B cell (primary cell): ENCODE measurements around the gene DPP9. TPM values are rescaled to one million over a fixed set of nuclear protein-coding genes. Genes with fewer than 3 reads are reported as not detected.

Source experiments
- ATAC-seq: fragments of 200-7000 bp; cut with Tn5 transposase; one replicate; pipeline ENCODE4 v1.10.0; 2021; ENCODE audit warnings: low read depth, mild to moderate bottlenecking, moderate number of reproducible peaks, moderate library complexity
- CTCF ChIA-PET: fragments of 350-600 bp; sonication (Branson Sonifier 250); formaldehyde crosslinking; loops from one replicate; lab custom pipeline; 2021; ENCODE audit warnings: antibody characterized with exemption, inconsistent platforms; lab: Charles Lee
- POLR2A ChIA-PET: fragments of 350-600 bp; sonication (Branson Sonifier 250); formaldehyde crosslinking; loops from one replicate; lab custom pipeline; 2021; ENCODE audit warnings: antibody characterized with exemption; lab: Charles Lee
- DNase-seq: peaks from one replicate; pipeline ENCODE4 v3.0.0; 2013
- H2AFZ ChIP-seq: 2 replicates; pipeline ENCODE4 v1.6.1; 2012; ENCODE audit warnings: mild to moderate bottlenecking, low read depth, low read length; ENCODE audit not compliant: insufficient read depth, poor library complexity, severe bottlenecking
- H3K27ac ChIP-seq, 2 donors: 1 replicate in 1 of 2; 2 replicates in 1 of 2; pipeline ENCODE4 v1.5.1; 2012 to 2013; ENCODE audit warnings: low read length in 2 of 2, mild to moderate bottlenecking in 2 of 2, moderate library complexity in 1 of 2
- H3K27me3 ChIP-seq, 4 experiments: fragments of 200-600 bp in 1 of 4; sonication (generic) in 1 of 4; replicated peaks in 1 of 4; 1 replicate in 2 of 4; 2 replicates in 2 of 4; pipeline versions ENCODE4 v1.6.1 to v1.7.0; 2013 to 2016; ENCODE audit warnings: low read length in 3 of 4, mild to moderate bottlenecking in 2 of 4, mixed read lengths in 1 of 4, moderate library complexity in 1 of 4; ENCODE audit not compliant: insufficient read depth in 4 of 4, control insufficient read depth in 3 of 4; ENCODE audit errors: control extremely low read depth in 1 of 4
- H3K36me3 ChIP-seq, 2 experiments: replicated peaks in 1 of 2; 1 replicate in 1 of 2; 2 replicates in 1 of 2; pipeline versions ENCODE4 v1.6.1 to v1.7.1; 2013; ENCODE audit warnings: low read length in 1 of 2; ENCODE audit not compliant: insufficient read depth in 2 of 2, control insufficient read depth in 1 of 2; ENCODE audit errors: control extremely low read depth in 1 of 2, extremely low read depth in 1 of 2
- H3K4me1 ChIP-seq, 2 donors: fragments of 200-600 bp in 1 of 2; sonication (generic) in 1 of 2; 1 replicate in 1 of 2; 2 replicates in 1 of 2; pipeline versions ENCODE4 v1.5.1 to v1.6.1; 2013 to 2017; ENCODE audit warnings: low read length in 2 of 2; ENCODE audit not compliant: control insufficient read depth in 2 of 2, insufficient read depth in 2 of 2
- H3K4me2 ChIP-seq: replicated peaks from 2 replicates; pipeline ENCODE3; 2012; ENCODE audit warnings: mild to moderate bottlenecking, low read depth, low read length; ENCODE audit not compliant: poor library complexity, severe bottlenecking
- H3K4me3 ChIP-seq, 5 experiments: fragments of 200-600 bp in 1 of 5; sonication (generic) in 1 of 5; 1 replicate in 3 of 5; 2 replicates in 2 of 5; pipeline versions ENCODE4 v1.5.1 to v1.7.0; 2011 to 2016; ENCODE audit warnings: low read length in 4 of 5, mild to moderate bottlenecking in 4 of 5, low read depth in 2 of 5, control low read depth in 1 of 5, moderate library complexity in 1 of 5; ENCODE audit not compliant: insufficient read depth in 1 of 5; ENCODE audit errors: control extremely low read depth in 1 of 5, extremely low read depth in 1 of 5
- H3K79me2 ChIP-seq: fragments of 200-600 bp; sonication (generic); one replicate; pipeline ENCODE4 v1.6.0; 2016; ENCODE audit warnings: low read length; ENCODE audit not compliant: control insufficient read depth, insufficient read depth
- H3K9ac ChIP-seq: fragments of 200-600 bp; sonication (generic); 2 replicates; pipeline ENCODE4 v1.6.1; 2017; ENCODE audit warnings: mild to moderate bottlenecking, low read length, moderate library complexity
- H3K9me3 ChIP-seq, 3 donors: one replicate each; pipeline versions ENCODE4 v1.6.1 to v1.7.1; 2013; ENCODE audit warnings: low read length in 2 of 3; ENCODE audit not compliant: control insufficient read depth in 2 of 3, insufficient read depth in 1 of 3; ENCODE audit errors: control extremely low read depth in 1 of 3
- H4K20me1 ChIP-seq: 2 replicates; pipeline ENCODE4 v1.6.0; 2012; ENCODE audit warnings: mild to moderate bottlenecking, low read length; ENCODE audit not compliant: insufficient read depth, control insufficient read depth, poor library complexity, severe bottlenecking
- H3K27ac Mint-ChIP-seq: one replicate; pipeline ENCODE4 v1.8.0; 2021; ENCODE audit warnings: mixed read lengths
- H3K27me3 Mint-ChIP-seq: one replicate; pipeline ENCODE4 v1.8.0; 2021; ENCODE audit warnings: mixed read lengths
- H3K4me1 Mint-ChIP-seq: one replicate; pipeline ENCODE4 v1.8.0; 2021; ENCODE audit warnings: mixed read lengths
- H3K4me3 Mint-ChIP-seq: one replicate; pipeline ENCODE4 v1.8.0; 2021; ENCODE audit warnings: mixed read lengths
- H3K9me3 Mint-ChIP-seq: one replicate; pipeline ENCODE4 v1.8.0; 2022; ENCODE audit warnings: mixed read lengths; ENCODE audit not compliant: insufficient read depth
- EZH2 ChIP-seq: IDR thresholded peaks from 2 replicates; pipeline ENCODE4 v1.6.1; 2012; ENCODE audit warnings: borderline replicate concordance, low read depth, mild to moderate bottlenecking, moderate library complexity, low read length; ENCODE audit not compliant: insufficient read depth, poor library complexity, severe bottlenecking
- WGBS: methylation state at CpG from one replicate; pipeline ENCODE4 v1.1.5; 2013; ENCODE audit warnings: missing lambda C conversion rate; ENCODE audit not compliant: insufficient coverage; 5-methylcytosine and 5-hydroxymethylcytosine counted together
- intact Hi-C: fragments of 100-400 bp; cut with micrococcal nuclease; formaldehyde crosslinking; loops from one replicate; pipeline ENCODE4 v1.10.0; 2022
- polyA plus RNA-seq: library from polyadenylated mRNA; depleted of rRNA; stranded (reverse); fragments of >200 nt; gene quantifications from 2 replicates; pipeline ENCODE4 v1.2.3, GENCODE V29; 2012
- total RNA-seq, 2 donors: library from RNA; stranded (reverse); fragments of 120-200 nt in 1 of 2; gene quantifications; 1 replicate in 1 of 2; 2 replicates in 1 of 2; pipeline versions ENCODE4 v1.2.3 to v1.2.4, GENCODE V29; 2013 to 2022
- TF ChIP-seq, protein P1 (sequence below): fragments of 200-600 bp; IDR thresholded peaks from one replicate; pipeline ENCODE4 v1.8.0; 2022; ENCODE audit warnings: antibody characterized with exemption, mild to moderate bottlenecking

The DPP9 gene
- total and polyA plus RNA-seq, 2 donors (not counting 1 experiment from before 2014, with no cell fraction given), result 47.3 to 109 TPM

DNA sequence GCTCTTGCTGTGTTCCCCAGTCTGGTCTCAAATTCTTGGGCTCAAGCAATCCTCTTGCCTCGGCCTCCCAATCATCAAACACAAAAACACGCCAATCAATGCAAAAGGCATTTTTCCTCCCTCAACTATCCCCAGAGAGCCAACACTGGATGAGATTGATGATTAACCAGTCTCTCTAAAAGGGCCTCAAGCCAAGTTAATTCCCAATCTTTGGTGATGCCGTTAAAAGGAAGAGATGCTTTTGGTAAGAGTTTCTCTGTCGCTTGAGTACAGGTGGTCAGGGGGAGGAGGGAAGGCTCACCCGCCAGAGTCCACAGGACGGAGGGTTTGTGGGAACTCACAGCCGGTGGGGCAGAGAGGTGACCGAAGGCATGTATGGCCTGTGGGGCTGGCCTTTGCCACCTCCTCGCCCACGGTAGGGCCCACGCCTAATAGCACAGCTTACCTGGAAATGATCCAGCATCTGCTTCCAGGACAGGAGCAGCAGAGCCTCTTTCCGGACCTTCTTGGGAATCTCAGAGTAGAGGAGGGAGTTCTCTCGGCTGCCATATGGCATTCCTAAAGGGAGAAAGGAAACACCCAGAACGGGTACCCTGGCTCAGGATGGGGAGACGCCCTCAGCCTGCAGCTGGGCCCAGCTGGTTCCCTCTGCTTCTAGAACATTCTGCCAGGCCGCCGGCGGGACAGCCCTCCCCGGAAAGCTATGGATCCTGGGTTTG is 18.1 kb downstream of the DPP9 start:
- Histone ChIP-seq H3K79me2 (peaks cover 2% of the 10 kb centered on the region), H3K4me3 (no peak overlapping the region), H3K27ac (no peak overlapping the region), H3K4me2 (no peak overlapping the region), H2AFZ (no peak overlapping the region), H3K36me3 (peaks cover 13 to 53% of the 10 kb centered on the region in 2 experiments), H3K27me3 (no peaks in the 10 kb centered on the region), H3K9ac (no peak overlapping the region), H4K20me1 (peaks cover 11% of the 10 kb centered on the region), H3K4me1 (no peaks in the 10 kb centered on the region), H3K9me3 (no peaks in the 10 kb centered on the region)
- ChIA-PET POLR2A (no interaction called here), CTCF (no interaction called here)
- Mint-ChIP-seq H3K4me3 (no peak overlapping the region), H3K27me3 (no peaks in the 10 kb centered on the region), H3K27ac (no peak overlapping the region), H3K9me3 (no peaks in the 10 kb centered on the region), H3K4me1 (no peaks in the 10 kb centered on the region)
- ATAC-seq (no peak), DNase-seq (no peak)
- intact Hi-C loops, result no loop called here
- no peak for TF ChIP-seq EZH2
- TF ChIP-seq, protein P1, sequence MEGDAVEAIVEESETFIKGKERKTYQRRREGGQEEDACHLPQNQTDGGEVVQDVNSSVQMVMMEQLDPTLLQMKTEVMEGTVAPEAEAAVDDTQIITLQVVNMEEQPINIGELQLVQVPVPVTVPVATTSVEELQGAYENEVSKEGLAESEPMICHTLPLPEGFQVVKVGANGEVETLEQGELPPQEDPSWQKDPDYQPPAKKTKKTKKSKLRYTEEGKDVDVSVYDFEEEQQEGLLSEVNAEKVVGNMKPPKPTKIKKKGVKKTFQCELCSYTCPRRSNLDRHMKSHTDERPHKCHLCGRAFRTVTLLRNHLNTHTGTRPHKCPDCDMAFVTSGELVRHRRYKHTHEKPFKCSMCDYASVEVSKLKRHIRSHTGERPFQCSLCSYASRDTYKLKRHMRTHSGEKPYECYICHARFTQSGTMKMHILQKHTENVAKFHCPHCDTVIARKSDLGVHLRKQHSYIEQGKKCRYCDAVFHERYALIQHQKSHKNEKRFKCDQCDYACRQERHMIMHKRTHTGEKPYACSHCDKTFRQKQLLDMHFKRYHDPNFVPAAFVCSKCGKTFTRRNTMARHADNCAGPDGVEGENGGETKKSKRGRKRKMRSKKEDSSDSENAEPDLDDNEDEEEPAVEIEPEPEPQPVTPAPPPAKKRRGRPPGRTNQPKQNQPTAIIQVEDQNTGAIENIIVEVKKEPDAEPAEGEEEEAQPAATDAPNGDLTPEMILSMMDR, result no peak
- WGBS, result 98% methylated on average over 18 of the region's 19 CpGs

DNA sequence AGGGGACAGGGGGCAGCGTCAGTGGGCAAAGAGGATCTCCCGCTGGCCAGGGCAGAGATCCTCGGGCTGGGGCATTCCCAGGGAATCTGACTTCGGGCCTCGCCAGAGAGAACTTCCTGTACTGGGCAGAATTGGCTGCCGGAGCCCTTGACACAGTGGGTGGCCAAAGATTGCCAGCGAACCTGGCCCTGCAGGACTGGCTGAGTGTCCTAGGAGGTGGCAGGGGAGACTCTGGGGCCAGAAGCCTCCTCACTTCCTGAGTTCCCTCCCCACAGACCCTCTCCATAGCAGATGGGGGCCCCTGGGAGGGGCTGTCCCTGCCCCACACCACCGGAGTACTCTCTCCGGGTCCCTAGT is 19.3 kb downstream of the DPP9 start:
- ATAC-seq, result no peak
- DNase-seq, result no peak
- intact Hi-C loops, result no loop called here
- peaks cover 8% of the 10 kb centered on the region for H4K20me1 ChIP-seq
- no peaks in the 10 kb centered on the region for H3K27me3 ChIP-seq
- H3K4me2 ChIP-seq, result no peak overlapping the region
- no peak overlapping the region for H3K27ac ChIP-seq
- ChIA-PET CTCF (no interaction called here), POLR2A (no interaction called here)
- Mint-ChIP-seq H3K27ac (no peak overlapping the region), H3K9me3 (no peaks in the 10 kb centered on the region), H3K4me1 (no peaks in the 10 kb centered on the region), H3K27me3 (no peaks in the 10 kb centered on the region), H3K4me3 (no peak overlapping the region)
- H2AFZ ChIP-seq, result no peak overlapping the region
- H3K4me1 ChIP-seq, result no peaks in the 10 kb centered on the region
- no peak overlapping the region for H3K4me3 ChIP-seq
- WGBS, result 95% methylated on average over 9 of the region's 9 CpGs
- no peak overlapping the region for H3K9ac ChIP-seq
- H3K9me3 ChIP-seq, result no peaks in the 10 kb centered on the region
- TF ChIP-seq, protein P1, result no peak
- TF ChIP-seq EZH2, result no peak
- H3K36me3 ChIP-seq, result peaks cover 14 to 57% of the 10 kb centered on the region in 2 experiments
- no peaks in the 10 kb centered on the region for H3K79me2 ChIP-seq
